Measurements from ENCODE around the gene CYP2C8.

- TF ChIP-seq, protein P1, sequence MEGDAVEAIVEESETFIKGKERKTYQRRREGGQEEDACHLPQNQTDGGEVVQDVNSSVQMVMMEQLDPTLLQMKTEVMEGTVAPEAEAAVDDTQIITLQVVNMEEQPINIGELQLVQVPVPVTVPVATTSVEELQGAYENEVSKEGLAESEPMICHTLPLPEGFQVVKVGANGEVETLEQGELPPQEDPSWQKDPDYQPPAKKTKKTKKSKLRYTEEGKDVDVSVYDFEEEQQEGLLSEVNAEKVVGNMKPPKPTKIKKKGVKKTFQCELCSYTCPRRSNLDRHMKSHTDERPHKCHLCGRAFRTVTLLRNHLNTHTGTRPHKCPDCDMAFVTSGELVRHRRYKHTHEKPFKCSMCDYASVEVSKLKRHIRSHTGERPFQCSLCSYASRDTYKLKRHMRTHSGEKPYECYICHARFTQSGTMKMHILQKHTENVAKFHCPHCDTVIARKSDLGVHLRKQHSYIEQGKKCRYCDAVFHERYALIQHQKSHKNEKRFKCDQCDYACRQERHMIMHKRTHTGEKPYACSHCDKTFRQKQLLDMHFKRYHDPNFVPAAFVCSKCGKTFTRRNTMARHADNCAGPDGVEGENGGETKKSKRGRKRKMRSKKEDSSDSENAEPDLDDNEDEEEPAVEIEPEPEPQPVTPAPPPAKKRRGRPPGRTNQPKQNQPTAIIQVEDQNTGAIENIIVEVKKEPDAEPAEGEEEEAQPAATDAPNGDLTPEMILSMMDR (IDR thresholded peaks at IDR 0.05) = no peak
- TF ChIP-seq POLR2A (IDR thresholded peaks at IDR 0.05) = no peak
Measured at GRCh38 chr10:95035332-95036295, 33.7 kb downstream of the CYP2C8 start.
